Dermis microvascular lymphatic vessel endothelial cell (primary cell): ENCODE results near the gene INSR. TPM values are rescaled to one million over a fixed set of nuclear protein-coding genes. Genes with fewer than 3 reads are reported as not detected.
"Not testable (repeated sequence)": the region's sequence is repeated elsewhere in the genome, so short reads cannot be mapped to it uniquely, and the experiment has no call there.

Experiments
- DNase-seq, 2 donors: peaks; one replicate each; pipeline versions ENCODE4 v3.0.0 to v3.0.0-alpha.2; 2010; ENCODE audit warnings: low read depth in 2 of 2
- total RNA-seq: library from RNA; depleted of rRNA; stranded (reverse); fragments of >200 nt; gene quantifications from 2 replicates; pipeline ENCODE4 v1.2.1, GENCODE V29; 2014

INSR gene
- total RNA-seq, 1 donor from 2014 or later, result 38.3 TPM

DNA sequence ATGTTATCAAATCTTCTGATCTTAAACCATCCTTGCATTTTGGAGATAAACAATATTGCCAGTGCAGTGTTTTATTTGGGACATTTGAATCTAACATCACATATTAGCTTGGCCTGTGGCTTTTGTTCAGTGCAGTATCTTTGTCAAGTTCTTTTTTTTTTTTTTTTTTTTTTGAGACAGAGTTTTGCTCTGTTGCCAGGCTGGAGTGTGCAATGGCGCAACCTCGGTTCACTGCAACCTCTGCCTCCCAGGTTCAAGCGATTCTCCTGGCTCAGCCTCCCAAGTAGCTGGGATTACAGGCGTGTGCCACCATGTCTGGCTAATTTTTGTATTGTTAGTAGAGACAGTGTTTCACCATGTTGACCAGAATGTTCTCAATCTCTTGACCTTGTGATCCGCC is 148.1 kb downstream of the INSR start:
- not testable (repeated sequence) for DNase-seq

- DNase-seq, result no peak
Observed at GRCh38 chr19:7145494-7145893, 148.7 kb downstream of the INSR start.

GRCh38 chr19:7142771-7143170 is 151.4 kb downstream of the INSR start:
- DNase-seq, result no peak

DNA sequence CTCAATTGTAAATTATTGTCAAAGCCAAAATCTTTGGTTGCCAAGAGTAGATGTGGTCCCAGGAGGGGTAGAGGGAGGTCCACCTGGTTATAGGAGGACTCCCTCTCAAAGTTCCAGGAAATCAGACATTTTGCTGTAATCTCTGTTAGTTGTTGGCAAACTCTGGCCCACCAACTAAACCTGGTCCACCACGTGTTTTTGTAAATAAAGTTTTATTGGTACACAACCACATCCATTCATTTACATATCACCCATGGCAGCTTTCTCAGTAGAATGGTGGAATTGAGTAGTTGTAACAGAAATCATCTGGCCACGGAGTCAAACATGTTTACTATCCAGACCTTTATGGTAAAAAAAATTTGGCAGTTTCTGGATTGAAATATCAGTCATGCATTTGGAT is 154.1 kb downstream of the INSR start:
- DNase-seq, result no peak

GRCh38 chr19:7139095-7139494 is 155.1 kb downstream of the INSR start:
- no peak for DNase-seq

GRCh38 chr19:7138402-7138801 is 155.8 kb downstream of the INSR start:
- no peak for DNase-seq

DNA sequence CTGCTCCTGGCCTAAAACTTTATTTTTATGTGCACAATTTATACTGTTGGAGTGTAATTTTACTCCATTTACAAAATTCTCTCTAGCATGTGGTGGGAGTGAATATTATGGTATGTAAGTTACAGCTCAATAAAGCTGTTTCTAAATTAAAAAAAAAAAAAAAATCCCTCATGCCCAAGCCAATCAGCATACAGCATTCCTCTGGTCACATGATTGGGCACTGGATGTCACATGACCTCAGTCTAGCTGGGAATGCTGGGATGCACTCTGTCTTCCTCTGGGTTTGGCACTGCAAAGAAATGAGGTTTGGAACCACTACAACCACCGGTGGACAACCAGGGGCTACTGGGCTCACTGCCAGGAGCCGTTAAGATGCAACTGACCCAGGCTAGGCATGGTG is 157.1 kb downstream of the INSR start:
- no peak for DNase-seq

GRCh38 chr19:7132054-7132453 is 162.2 kb downstream of the INSR start:
- no peak for DNase-seq

DNA sequence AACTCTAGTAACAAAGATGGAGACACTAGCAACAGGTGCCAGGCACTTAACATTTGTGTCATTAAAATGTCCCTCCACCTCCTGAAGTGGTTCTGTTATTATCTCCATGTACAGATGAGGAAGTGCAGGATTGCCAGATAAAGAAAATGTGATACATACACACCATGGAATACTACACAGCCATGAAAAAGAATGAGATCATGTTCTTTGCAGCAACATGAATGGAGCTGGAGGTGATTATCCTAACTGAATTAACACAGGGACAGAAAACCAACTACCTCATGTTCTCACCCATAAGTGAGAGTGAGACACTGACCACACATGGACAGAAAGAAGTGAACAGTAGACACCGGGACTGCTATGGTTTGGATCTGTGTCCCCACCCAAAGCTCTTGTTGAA is 164.2 kb downstream of the INSR start:
- no peak for DNase-seq

DNA sequence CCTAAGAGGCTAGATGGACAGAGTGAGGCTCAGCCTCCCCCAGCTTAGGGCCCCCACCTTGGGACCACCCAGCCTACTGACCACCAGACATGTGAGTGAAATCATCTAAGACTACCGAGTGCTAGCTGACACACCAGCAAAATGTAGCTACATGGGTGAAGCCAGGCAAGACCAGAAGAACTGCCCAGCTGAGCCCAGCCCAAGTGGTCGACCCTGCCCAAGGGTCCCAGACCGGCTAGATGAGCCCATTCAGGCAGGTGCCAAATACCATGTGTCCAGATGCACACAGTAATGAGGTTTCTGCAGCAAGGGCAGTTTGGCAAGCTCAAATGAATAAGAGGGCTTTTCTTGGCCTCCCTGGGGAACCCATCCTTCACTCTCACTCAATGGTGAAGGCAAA is 168.1 kb downstream of the INSR start:
- no peak for DNase-seq

GRCh38 chr19:7125221-7125620 is 169.0 kb downstream of the INSR start:
- no peak for DNase-seq

- peak in 1 of 2 donors; percentile 26 for DNase-seq
Observed at GRCh38 chr19:7124782-7125181, 169.4 kb downstream of the INSR start.

DNA sequence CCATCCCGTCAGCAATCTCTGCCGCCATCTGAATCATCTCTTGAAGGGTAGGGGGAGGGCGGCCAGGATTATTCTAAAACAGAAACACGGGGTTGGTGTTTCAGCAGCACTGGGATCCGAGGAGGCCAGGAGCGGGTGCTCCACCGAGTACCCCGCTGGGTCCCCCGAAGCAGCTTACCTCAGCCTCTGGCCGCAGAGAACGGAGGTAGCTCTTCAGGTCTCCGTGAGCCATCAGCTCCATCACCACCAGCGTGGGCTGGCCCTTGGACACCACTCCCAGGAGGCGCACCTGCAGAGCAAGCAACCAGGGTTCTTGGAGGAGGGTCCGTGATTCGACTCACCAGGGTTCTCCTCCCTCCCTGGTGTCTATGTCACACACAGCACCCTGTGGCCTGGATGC is 171.5 kb downstream of the INSR start:
- DNase-seq, result no peak

DNA sequence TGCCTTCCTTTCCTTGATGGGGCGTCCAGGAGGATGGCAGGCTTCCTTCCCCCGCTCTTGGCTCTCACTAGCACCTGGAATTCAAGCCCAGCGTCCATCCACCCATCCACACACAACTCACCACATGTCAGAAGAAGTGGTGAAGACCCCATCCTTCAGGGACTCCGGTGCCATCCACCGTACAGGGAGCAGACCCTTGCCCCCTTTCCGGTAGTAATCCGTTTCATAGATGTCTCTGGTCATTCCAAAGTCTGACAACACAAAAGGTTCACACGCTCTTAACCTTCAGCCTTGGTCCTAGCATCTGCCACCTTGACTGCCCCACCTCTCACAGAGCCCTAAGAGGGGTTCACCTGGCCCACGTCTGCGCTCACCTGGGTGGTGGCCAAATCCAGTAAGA is 173.7 kb downstream of the INSR start:
- DNase-seq, result no peak

DNA sequence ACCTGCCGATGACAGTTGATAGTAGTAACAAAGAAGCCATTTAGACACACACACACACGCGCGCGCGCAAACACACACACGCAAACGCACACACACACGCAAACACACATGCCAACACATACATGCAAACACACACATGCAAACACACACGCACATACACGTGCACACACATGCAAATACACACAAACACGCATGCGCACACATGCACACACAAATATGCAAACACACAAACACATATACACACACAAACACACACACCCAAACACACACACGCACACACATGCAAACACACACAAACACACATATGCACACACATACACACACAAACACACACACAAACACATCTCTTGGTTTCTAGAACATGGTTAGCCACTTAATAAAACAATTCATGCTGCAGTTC is 174.6 kb downstream of the INSR start:
- no peak for DNase-seq

GRCh38 chr19:7117248-7117647 is 177.0 kb downstream of the INSR start:
- DNase-seq, result no peak

DNA sequence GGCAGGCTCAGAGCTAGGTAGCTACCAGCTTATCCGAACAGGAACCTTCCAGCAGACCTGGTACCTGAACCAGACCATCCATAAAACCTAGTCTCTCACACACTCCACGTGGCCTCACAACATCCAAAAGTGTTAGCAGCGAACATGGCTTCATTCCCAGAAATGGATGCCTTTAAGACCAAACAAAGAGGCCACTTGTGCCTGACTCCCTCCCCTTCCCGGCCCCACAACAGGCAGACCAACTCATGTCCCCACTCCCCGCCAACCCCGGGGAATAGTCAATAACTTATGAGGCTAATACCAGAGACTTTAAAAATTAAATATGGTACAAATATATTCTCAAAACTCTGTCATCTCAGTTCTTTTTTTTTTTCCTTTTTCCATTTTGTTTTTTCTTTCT is 178.5 kb downstream of the INSR start:
- no peak for DNase-seq

DNA sequence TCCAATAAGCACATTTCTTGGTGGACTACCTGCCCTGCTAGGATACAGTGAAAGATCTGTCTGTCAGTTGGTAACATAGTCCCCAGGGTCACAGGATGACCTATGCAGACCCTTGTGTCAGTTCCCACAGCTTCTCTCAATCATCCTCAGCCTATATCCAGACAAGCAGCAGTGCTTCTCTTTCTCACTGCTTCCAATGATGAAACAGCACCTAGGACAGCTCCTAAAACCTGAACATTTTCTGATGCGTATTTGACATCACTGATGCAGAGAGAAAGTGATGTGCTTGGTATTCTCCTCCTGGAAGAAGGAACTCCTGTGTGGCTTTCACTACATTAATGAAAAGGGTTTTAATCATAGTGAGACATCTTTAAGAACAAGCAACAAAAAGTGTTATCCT is 181.0 kb downstream of the INSR start:
- DNase-seq, result no peak

- DNase-seq, result no peak
Observed at GRCh38 chr19:7112675-7113074, 181.5 kb downstream of the INSR start.

DNA sequence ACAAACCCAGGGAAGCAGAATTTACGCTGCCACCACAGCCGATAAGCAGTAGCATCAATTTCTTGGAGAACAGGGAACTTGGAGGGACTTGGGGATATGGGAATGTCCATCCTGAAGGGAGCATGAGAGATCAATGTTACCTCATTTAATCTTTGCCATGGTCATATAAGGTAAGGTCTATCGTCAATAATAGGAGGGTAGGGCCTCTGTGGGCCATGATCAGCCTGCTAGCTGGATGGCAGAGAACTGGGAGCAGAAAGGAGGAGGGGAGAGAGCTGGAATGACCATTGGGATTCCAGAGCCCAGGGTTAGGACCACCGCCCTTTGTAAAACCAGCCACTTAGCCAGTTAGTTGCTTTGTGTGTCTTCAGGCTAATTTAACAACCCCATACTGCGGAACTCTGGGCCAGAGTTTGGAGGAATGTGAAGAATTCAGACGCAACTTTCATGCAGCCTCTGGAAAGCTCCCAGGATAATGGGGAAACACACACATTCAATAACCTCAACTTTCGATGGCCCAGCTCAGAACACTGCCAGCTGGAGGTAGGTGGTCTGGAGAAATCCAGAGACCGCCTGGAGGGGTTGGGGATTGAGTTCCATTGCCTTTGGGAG is 184.4 kb downstream of the INSR start:
- no peak for DNase-seq

DNA sequence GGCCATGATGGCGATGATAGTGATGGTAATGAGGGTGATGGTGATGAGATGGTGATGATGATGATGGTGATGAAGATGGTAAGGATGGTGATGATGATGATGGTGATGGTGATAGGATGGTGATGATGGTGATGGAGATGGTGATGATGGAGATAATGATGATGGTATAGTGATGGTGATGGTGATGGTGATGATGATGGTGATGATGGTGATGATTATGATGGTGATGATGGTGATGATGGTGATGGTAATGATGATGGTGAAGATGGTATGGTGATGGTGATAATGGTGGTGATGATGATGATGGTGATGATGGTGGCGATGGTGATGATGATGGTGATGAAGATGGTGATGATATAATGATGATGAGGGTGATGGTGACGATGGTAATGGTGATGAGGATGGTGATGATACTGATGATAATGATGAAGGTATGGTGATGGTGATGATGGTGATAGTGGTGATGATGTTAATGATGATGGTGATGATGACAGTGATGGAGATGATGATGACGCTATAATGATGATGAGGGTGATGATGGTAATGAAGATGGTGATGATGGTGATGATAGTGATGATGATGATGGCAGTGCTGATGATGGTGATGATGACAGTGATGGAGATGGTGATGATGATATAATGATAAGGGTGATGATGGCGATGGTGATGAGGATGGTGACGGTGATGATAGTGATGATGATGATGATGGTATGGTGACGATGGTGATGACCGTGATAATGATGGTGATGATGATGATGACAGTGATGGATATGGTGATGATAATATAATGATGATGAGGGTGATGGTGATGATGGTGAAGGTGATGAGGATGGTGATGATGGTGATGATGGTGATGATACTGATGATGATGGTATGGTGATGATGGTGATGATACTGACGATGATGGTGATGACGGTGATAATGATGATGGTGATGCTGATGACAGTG is 187.2 kb downstream of the INSR start:
- no peak for DNase-seq

- DNase-seq, result no peak
Observed at GRCh38 chr19:7104747-7105447, 189.3 kb downstream of the INSR start.
